HFFc6 (cell line): ENCODE data around the gene LHFPL3. TPM values are rescaled to one million over a fixed set of nuclear protein-coding genes. Genes with fewer than 3 reads are reported as not detected.

Experiments
- DNase-seq: peaks from one replicate; pipeline ENCODE4 v3.0.0-alpha.2; 2018
- H3K27ac Mint-ChIP-seq: 2 replicates; pipeline ENCODE4 v1.8.0; 2020; ENCODE audit warnings: mild to moderate bottlenecking, mixed read lengths
- H3K27me3 Mint-ChIP-seq: 2 replicates; pipeline ENCODE4 v1.8.0; 2021; ENCODE audit warnings: mild to moderate bottlenecking, moderate library complexity, mixed read lengths; ENCODE audit not compliant: insufficient read depth
- H3K36me3 Mint-ChIP-seq: 2 replicates; pipeline ENCODE4 v1.8.0; 2021; ENCODE audit warnings: low read depth, mixed read lengths
- H3K4me1 Mint-ChIP-seq: 2 replicates; pipeline ENCODE4 v1.8.0; 2020; ENCODE audit warnings: low read depth, mixed read lengths
- H3K4me3 Mint-ChIP-seq: 2 replicates; pipeline ENCODE4 v1.8.0; 2020; ENCODE audit warnings: mild to moderate bottlenecking, moderate library complexity, mixed read lengths
- H3K9me3 Mint-ChIP-seq: 2 replicates; pipeline ENCODE4 v1.8.0; 2020; ENCODE audit warnings: mild to moderate bottlenecking, mixed read lengths
- CTCF ChIP-seq: fragments of 200-600 bp; sonication (generic); IDR thresholded peaks from 2 replicates; pipeline ENCODE4 v1.5.0; 2021; ENCODE audit warnings: antibody characterized with exemption, mild to moderate bottlenecking
- total RNA-seq, 6 experiments: library from RNA; stranded (reverse); fragmentation: NEBNext Ultra II Directional; extraction: Animal tissue kit (Norgen Biotek cat#: 25700); gene quantifications; 2 replicates in 1 of 6; 3 replicates in 5 of 6; pipeline ENCODE4 v1.2.3, GENCODE V29; 2021

Gene LHFPL3
- total RNA-seq, 6 experiments from 2014 or later, result not detected

GRCh38 chr7:104621321-104621720 lies 292.9 kb downstream of the LHFPL3 start:
- TF ChIP-seq CTCF, result no peak
- no peak for DNase-seq
- H3K9me3 Mint-ChIP-seq, result peaks cover 28% of the 10 kb centered on the region
- H3K4me1 Mint-ChIP-seq, result no peaks in the 10 kb centered on the region
- H3K36me3 Mint-ChIP-seq, result no peaks in the 10 kb centered on the region
- no peaks in the 10 kb centered on the region for H3K27me3 Mint-ChIP-seq
- H3K27ac Mint-ChIP-seq, result no peak overlapping the region
- no peak overlapping the region for H3K4me3 Mint-ChIP-seq

GRCh38 chr7:104625956-104626355 lies 297.6 kb downstream of the LHFPL3 start:
- Mint-ChIP-seq H3K27me3 (no peaks in the 10 kb centered on the region; the same call in 1 of the 2 replicates), H3K9me3 (peaks cover 40% of the 10 kb centered on the region), H3K4me1 (no peaks in the 10 kb centered on the region), H3K4me3 (no peak overlapping the region), H3K27ac (no peak overlapping the region), H3K36me3 (no peaks in the 10 kb centered on the region)
- no peak for TF ChIP-seq CTCF
- DNase-seq, result no peak

- Mint-ChIP-seq H3K36me3 (no peaks in the 10 kb centered on the region), H3K4me1 (no peaks in the 10 kb centered on the region), H3K9me3 (peaks cover 37% of the 10 kb centered on the region), H3K27ac (no peak overlapping the region), H3K27me3 (no peaks in the 10 kb centered on the region; the same call in 1 of the 2 replicates), H3K4me3 (no peak overlapping the region)
- peak; percentile 6 for DNase-seq
- no peak for TF ChIP-seq CTCF
Measured at GRCh38 chr7:104627516-104627915, 299.1 kb downstream of the LHFPL3 start.

- no peak overlapping the region for H3K27ac Mint-ChIP-seq
- no peak for DNase-seq
- H3K36me3 Mint-ChIP-seq, result no peaks in the 10 kb centered on the region
- H3K4me3 Mint-ChIP-seq, result no peak overlapping the region
- TF ChIP-seq CTCF, result no peak
- H3K27me3 Mint-ChIP-seq, result no peaks in the 10 kb centered on the region; the same call in 1 of the 2 replicates
- no peaks in the 10 kb centered on the region for H3K4me1 Mint-ChIP-seq
- H3K9me3 Mint-ChIP-seq, result peaks cover 33% of the 10 kb centered on the region
Measured at GRCh38 chr7:104628017-104628416, 299.6 kb downstream of the LHFPL3 start.

- DNase-seq, result no peak
- Mint-ChIP-seq H3K9me3 (peaks cover 29% of the 10 kb centered on the region), H3K27me3 (no peaks in the 10 kb centered on the region; the same call in 1 of the 2 replicates), H3K4me1 (no peaks in the 10 kb centered on the region), H3K36me3 (no peaks in the 10 kb centered on the region), H3K27ac (no peak overlapping the region), H3K4me3 (no peak overlapping the region)
- no peak for TF ChIP-seq CTCF
Measured at GRCh38 chr7:104629408-104629807, 301.0 kb downstream of the LHFPL3 start.

GRCh38 chr7:104640506-104640905 lies 312.1 kb downstream of the LHFPL3 start:
- H3K36me3 Mint-ChIP-seq, result no peaks in the 10 kb centered on the region
- no peak for TF ChIP-seq CTCF
- no peak for DNase-seq
- no peaks in the 10 kb centered on the region for H3K27me3 Mint-ChIP-seq
- no peak overlapping the region for H3K4me3 Mint-ChIP-seq
- H3K4me1 Mint-ChIP-seq, result no peaks in the 10 kb centered on the region
- peaks cover 16% of the 10 kb centered on the region; the same call in 1 of the 2 replicates for H3K9me3 Mint-ChIP-seq
- no peak overlapping the region for H3K27ac Mint-ChIP-seq
